Activated CD4-positive, alpha-beta T cell treated with anti-CD3 and anti-CD28 coated beads, Interleukin-2, amount 10 ng/mL, durations not matched to agents 24 days and 14 days (primary cell): ENCODE data around the gene FBXO38. TPM values are rescaled to one million over a fixed set of nuclear protein-coding genes. Genes with fewer than 3 reads are reported as not detected.

ENCODE experiments used
- DNase-seq: peaks from one replicate; pipeline ENCODE4 v3.0.0; 2022
- H3K27ac Mint-ChIP-seq: one replicate; pipeline ENCODE4 v1.8.0; 2022; ENCODE audit warnings: mild to moderate bottlenecking, mixed read lengths
- H3K27me3 Mint-ChIP-seq: one replicate; pipeline ENCODE4 v1.8.0; 2022; ENCODE audit warnings: mixed read lengths
- H3K36me3 Mint-ChIP-seq: one replicate; pipeline ENCODE4 v1.8.0; 2022; ENCODE audit warnings: low read depth, mild to moderate bottlenecking, mixed read lengths
- H3K4me1 Mint-ChIP-seq: one replicate; pipeline ENCODE4 v1.8.0; 2021; ENCODE audit warnings: mixed read lengths
- H3K4me3 Mint-ChIP-seq: one replicate; pipeline ENCODE4 v1.8.0; 2022; ENCODE audit warnings: mild to moderate bottlenecking, moderate library complexity, mixed read lengths
- H3K9me3 Mint-ChIP-seq: one replicate; pipeline ENCODE4 v1.8.0; 2021; ENCODE audit warnings: mixed read lengths
- intact Hi-C: fragments of 100-400 bp; cut with micrococcal nuclease; formaldehyde crosslinking; loops from one replicate; pipeline ENCODE4 v1.15.1; 2023
- total RNA-seq: library from RNA; stranded (reverse); gene quantifications from 2 replicates; pipeline ENCODE4 v1.2.3, GENCODE V29; 2022

FBXO38 gene
- total RNA-seq, 1 donor from 2014 or later = 62.9 TPM

DNA sequence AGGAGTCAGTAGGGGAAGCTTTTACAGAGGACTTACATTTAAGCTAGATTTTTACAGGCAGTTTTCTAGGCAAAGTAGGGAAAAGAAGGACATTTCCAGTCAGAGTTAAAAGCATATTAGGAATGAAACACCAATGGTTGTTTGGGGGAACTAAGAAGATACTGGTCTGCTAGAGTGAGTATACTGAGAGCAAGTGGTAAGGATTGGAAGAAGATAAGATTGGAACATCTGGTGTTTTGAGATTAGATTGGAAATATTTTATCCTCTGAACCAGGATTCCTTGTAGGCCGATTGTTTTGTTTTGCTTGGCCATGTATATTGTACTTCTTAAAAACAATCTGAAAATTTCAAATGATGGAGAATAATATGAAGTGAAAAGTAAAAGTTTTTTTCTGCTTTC lies 7.7 kb downstream of the FBXO38 start:
- no peaks in the 10 kb centered on the region for H3K27me3 Mint-ChIP-seq
- intact Hi-C loops = no loop called here
- no peaks in the 10 kb centered on the region for H3K9me3 Mint-ChIP-seq
- no peak overlapping the region for H3K4me3 Mint-ChIP-seq
- H3K4me1 Mint-ChIP-seq = peaks cover 44% of the 10 kb centered on the region
- no peak for DNase-seq
- peaks cover 32% of the 10 kb centered on the region for H3K36me3 Mint-ChIP-seq
- H3K27ac Mint-ChIP-seq = no peak overlapping the region

- intact Hi-C loops = no loop called here
- Mint-ChIP-seq H3K27me3 (no peaks in the 10 kb centered on the region), H3K4me1 (peaks cover 37% of the 10 kb centered on the region), H3K36me3 (peaks cover 39% of the 10 kb centered on the region), H3K27ac (no peak overlapping the region), H3K4me3 (no peak overlapping the region), H3K9me3 (no peaks in the 10 kb centered on the region)
- DNase-seq = no peak
These were observed 9.6 kb downstream of the FBXO38 start for GRCh38 chr5:148393390-148393741.

- no peaks in the 10 kb centered on the region for H3K27me3 Mint-ChIP-seq
- intact Hi-C loops = no loop called here
- H3K36me3 Mint-ChIP-seq = peaks cover 42% of the 10 kb centered on the region
- H3K27ac Mint-ChIP-seq = no peak overlapping the region
- DNase-seq = no peak
- H3K9me3 Mint-ChIP-seq = no peaks in the 10 kb centered on the region
- H3K4me3 Mint-ChIP-seq = no peak overlapping the region
- peaks cover 33% of the 10 kb centered on the region for H3K4me1 Mint-ChIP-seq
These were observed 10.8 kb downstream of the FBXO38 start for GRCh38 chr5:148394587-148395019.

DNA sequence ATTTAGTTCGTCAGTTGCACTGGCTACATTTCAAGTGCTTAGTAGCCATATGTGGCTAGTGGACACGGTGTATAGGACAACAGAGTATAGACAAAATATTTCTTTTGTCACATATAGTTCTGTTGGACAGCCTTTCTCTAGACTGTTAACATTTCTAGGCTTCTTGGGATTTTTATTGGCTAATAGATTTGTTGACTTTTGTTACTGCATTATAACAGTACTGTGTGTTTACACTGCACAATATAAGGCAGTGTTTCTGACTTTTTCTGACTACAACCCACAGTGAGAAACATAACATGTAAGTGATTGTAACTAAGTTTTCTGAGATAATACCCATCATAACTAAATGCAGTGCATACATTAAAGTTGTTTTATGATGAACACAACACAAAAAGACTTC lies 11.3 kb downstream of the FBXO38 start:
- no peaks in the 10 kb centered on the region for H3K9me3 Mint-ChIP-seq
- no peak overlapping the region for H3K27ac Mint-ChIP-seq
- H3K27me3 Mint-ChIP-seq = no peaks in the 10 kb centered on the region
- no peak overlapping the region for H3K4me3 Mint-ChIP-seq
- no peak for DNase-seq
- intact Hi-C loops = no loop called here
- H3K36me3 Mint-ChIP-seq = peaks cover 44% of the 10 kb centered on the region
- H3K4me1 Mint-ChIP-seq = peaks cover 33% of the 10 kb centered on the region

GRCh38 chr5:148397968-148398595 lies 14.3 kb downstream of the FBXO38 start:
- intact Hi-C loops = loop anchor here (2.0 kb wide), 1 partner anchor 13 kb away; no protein-coding TSS in a partner anchor
- Mint-ChIP-seq H3K9me3 (no peaks in the 10 kb centered on the region), H3K4me3 (no peak overlapping the region), H3K36me3 (peaks cover 59% of the 10 kb centered on the region), H3K27ac (peak overlapping the region; percentile 4), H3K4me1 (peaks cover 33% of the 10 kb centered on the region), H3K27me3 (no peaks in the 10 kb centered on the region)
- DNase-seq = no peak

GRCh38 chr5:148398698-148399121 lies 15.0 kb downstream of the FBXO38 start:
- no peak for DNase-seq
- Mint-ChIP-seq H3K36me3 (peaks cover 64% of the 10 kb centered on the region), H3K4me1 (peaks cover 31% of the 10 kb centered on the region), H3K27ac (peak overlapping the region; percentile 1), H3K9me3 (no peaks in the 10 kb centered on the region), H3K27me3 (no peaks in the 10 kb centered on the region), H3K4me3 (no peak overlapping the region)
- intact Hi-C loops = loop anchor here (2.0 kb wide), 1 partner anchor 14 kb away; no protein-coding TSS in a partner anchor

- H3K4me1 Mint-ChIP-seq = peaks cover 29% of the 10 kb centered on the region
- peak overlapping the region; percentile 80 for H3K27ac Mint-ChIP-seq
- no peaks in the 10 kb centered on the region for H3K27me3 Mint-ChIP-seq
- no peak for DNase-seq
- intact Hi-C loops = no loop called here
- no peak overlapping the region for H3K4me3 Mint-ChIP-seq
- peaks cover 76% of the 10 kb centered on the region for H3K36me3 Mint-ChIP-seq
- H3K9me3 Mint-ChIP-seq = no peaks in the 10 kb centered on the region
These were observed 17.8 kb downstream of the FBXO38 start for GRCh38 chr5:148401604-148402003.

- Mint-ChIP-seq H3K27me3 (no peaks in the 10 kb centered on the region), H3K9me3 (no peaks in the 10 kb centered on the region)
- intact Hi-C loops = no loop called here
These were observed 19.6 kb downstream of the FBXO38 start for GRCh38 chr5:148403344-148403743.

DNA sequence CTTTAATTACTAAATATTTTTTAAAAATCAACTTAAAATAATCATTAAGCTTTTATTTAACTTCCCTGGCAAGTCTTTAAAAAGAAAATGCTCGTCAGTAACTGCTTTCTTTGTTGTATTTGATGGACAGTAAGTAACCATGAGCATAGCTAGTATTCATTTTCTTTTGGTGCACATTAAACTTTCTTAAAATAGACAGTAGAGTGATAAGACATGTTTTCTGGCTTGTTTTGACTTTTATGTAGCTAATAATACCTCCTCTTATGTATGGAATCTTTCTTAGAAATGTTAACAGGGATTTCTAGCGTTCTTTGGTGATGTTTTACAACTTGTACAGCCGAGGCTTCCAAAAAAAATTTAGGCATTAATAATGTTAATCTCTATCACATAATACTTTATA lies 22.6 kb downstream of the FBXO38 start:
- Mint-ChIP-seq H3K27me3 (no peaks in the 10 kb centered on the region), H3K27ac (no peak overlapping the region), H3K4me3 (no peak overlapping the region), H3K4me1 (peaks cover 15% of the 10 kb centered on the region), H3K36me3 (peaks cover 74% of the 10 kb centered on the region), H3K9me3 (no peaks in the 10 kb centered on the region)
- no peak for DNase-seq
- intact Hi-C loops = no loop called here

More at GRCh38 chr5:148403344-148403743, 19.6 kb downstream of the FBXO38 start:
- DNase-seq = no peak
- Mint-ChIP-seq H3K4me3 (no peak overlapping the region), H3K36me3 (peaks cover 74% of the 10 kb centered on the region), H3K4me1 (peaks cover 29% of the 10 kb centered on the region), H3K27ac (no peak overlapping the region)

- DNase-seq = no peak
- Mint-ChIP-seq H3K36me3 (peaks cover 71% of the 10 kb centered on the region), H3K27me3 (no peaks in the 10 kb centered on the region), H3K4me1 (peaks cover 7% of the 10 kb centered on the region), H3K27ac (peak overlapping the region; percentile 8), H3K4me3 (no peak overlapping the region), H3K9me3 (no peaks in the 10 kb centered on the region)
- intact Hi-C loops = no loop called here
These were observed 24.3 kb downstream of the FBXO38 start for GRCh38 chr5:148408092-148408491.

DNA sequence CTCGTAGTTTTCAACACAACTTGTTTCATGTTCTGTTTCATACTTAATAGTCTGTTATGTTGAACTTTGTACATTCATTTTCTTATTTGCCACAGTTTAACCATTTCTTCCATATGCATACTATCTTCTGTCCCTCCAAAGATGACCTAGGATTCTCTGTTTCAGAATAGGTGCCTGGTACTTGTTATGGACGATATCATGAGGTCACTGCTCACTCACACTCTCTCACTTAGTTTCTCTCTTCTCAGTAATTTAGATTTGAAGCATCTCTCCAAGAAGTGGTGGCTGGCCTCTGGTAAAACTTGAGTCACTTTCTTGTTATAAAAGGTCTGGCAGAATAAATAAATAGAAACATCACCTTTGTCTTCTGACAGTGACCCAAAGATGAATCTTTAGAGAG lies 28.4 kb downstream of the FBXO38 start:
- H3K4me3 Mint-ChIP-seq = no peak overlapping the region
- H3K4me1 Mint-ChIP-seq = no peaks in the 10 kb centered on the region
- intact Hi-C loops = no loop called here
- H3K27ac Mint-ChIP-seq = no peak overlapping the region
- H3K36me3 Mint-ChIP-seq = peaks cover 63% of the 10 kb centered on the region
- no peak for DNase-seq
- no peaks in the 10 kb centered on the region for H3K9me3 Mint-ChIP-seq
- H3K27me3 Mint-ChIP-seq = no peaks in the 10 kb centered on the region

GRCh38 chr5:148414833-148415232 lies 31.1 kb downstream of the FBXO38 start:
- Mint-ChIP-seq H3K9me3 (no peaks in the 10 kb centered on the region), H3K4me3 (no peak overlapping the region), H3K27ac (no peak overlapping the region), H3K36me3 (peaks cover 70% of the 10 kb centered on the region), H3K27me3 (no peaks in the 10 kb centered on the region), H3K4me1 (no peaks in the 10 kb centered on the region)
- intact Hi-C loops = no loop called here
- DNase-seq = no peak

DNA sequence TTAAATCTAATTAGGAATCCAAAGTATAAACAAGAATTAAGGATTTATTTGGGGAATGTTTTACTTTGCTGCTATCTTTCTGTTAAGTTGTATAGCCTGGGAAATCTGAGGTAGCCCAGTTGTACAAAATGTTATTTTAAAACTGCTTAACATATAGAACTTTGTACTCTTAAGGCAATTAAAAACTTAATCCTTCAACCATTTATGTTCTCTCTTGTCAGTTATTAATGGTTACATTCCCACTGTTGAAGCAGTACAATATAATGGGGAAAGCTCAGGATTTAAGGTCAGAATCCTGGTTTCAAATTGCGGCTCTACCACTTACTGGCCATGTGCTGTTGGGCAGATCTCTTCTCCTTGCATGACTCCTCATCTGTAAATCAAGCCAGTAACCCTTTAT lies 32.7 kb downstream of the FBXO38 start:
- H3K36me3 Mint-ChIP-seq = peaks cover 60% of the 10 kb centered on the region
- H3K27me3 Mint-ChIP-seq = no peaks in the 10 kb centered on the region
- no peak overlapping the region for H3K4me3 Mint-ChIP-seq
- no peak overlapping the region for H3K27ac Mint-ChIP-seq
- DNase-seq = no peak
- H3K9me3 Mint-ChIP-seq = no peaks in the 10 kb centered on the region
- H3K4me1 Mint-ChIP-seq = no peaks in the 10 kb centered on the region
- intact Hi-C loops = no loop called here

- intact Hi-C loops = no loop called here
- no peaks in the 10 kb centered on the region for H3K9me3 Mint-ChIP-seq
These were observed 33.2 kb downstream of the FBXO38 start for GRCh38 chr5:148416921-148417320.

GRCh38 chr5:148418511-148418910 lies 34.8 kb downstream of the FBXO38 start:
- intact Hi-C loops = no loop called here
- H3K36me3 Mint-ChIP-seq = peaks cover 61% of the 10 kb centered on the region
- no peak overlapping the region for H3K4me3 Mint-ChIP-seq
- H3K27ac Mint-ChIP-seq = no peak overlapping the region
- H3K4me1 Mint-ChIP-seq = peaks cover 6% of the 10 kb centered on the region
- no peak for DNase-seq
- no peaks in the 10 kb centered on the region for H3K9me3 Mint-ChIP-seq
- H3K27me3 Mint-ChIP-seq = no peaks in the 10 kb centered on the region

More at GRCh38 chr5:148416921-148417320, 33.2 kb downstream of the FBXO38 start:
- no peak for DNase-seq
- H3K4me3 Mint-ChIP-seq = no peak overlapping the region
- no peaks in the 10 kb centered on the region for H3K27me3 Mint-ChIP-seq
- no peak overlapping the region for H3K27ac Mint-ChIP-seq
- H3K36me3 Mint-ChIP-seq = peaks cover 63% of the 10 kb centered on the region
- H3K4me1 Mint-ChIP-seq = peaks cover 3% of the 10 kb centered on the region
